ENCODE measurements around the gene ARHGAP8.
"Not testable (repeated sequence)": the region's sequence is repeated elsewhere in the genome, so short reads cannot be mapped to it uniquely, and the experiment has no call there.

ARHGAP8 gene

GRCh38 chr22:44741929-44742328 is 10.4 kb upstream of the ARHGAP8 start:
- FAIRE-seq, result no peak

GRCh38 chr22:44743247-44743646 is 9.1 kb upstream of the ARHGAP8 start:
- no peak for FAIRE-seq

- FAIRE-seq, result no peak
Measured at GRCh38 chr22:44743804-44744211, 8.6 kb upstream of the ARHGAP8 start.

GRCh38 chr22:44745853-44746789 is 6.3 kb upstream of the ARHGAP8 start:
- no peak for FAIRE-seq

DNA sequence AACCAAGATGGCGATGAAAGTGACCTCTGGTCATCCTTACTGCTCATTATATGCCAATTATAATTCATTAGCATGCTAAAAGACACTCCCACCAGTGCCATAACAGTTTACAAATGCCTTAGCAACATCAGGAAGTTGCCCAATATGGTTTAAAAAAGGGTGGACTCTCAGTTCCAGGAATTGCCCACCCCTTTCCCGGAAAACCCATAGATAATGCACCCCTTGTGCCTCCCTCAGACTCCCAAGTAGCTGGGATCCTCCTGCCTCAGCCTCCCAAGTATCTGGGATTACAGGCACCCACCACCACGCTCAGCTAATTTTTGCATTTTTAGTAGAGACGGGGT is 4.6 kb upstream of the ARHGAP8 start:
- FAIRE-seq, result not testable (repeated sequence)

DNA sequence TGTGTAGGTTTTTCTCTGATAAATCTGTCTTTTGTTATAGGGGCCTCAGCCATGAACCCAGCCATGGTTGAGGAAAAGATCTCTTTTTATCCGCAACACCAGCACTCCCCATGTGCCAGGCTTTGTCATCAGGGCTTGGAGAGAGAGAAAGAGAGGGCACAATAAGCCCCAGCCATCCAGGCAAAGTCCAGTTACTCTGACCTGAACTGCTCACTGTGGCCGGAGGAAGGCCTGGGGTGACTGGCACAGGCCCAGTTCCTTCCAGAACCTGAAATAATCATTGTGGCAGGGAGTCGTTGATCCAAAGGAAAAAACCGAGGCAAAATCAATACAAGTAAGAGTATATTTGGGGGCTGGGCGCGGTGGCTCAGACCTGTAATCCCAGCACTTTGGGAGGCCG is 3.9 kb upstream of the ARHGAP8 start:
- FAIRE-seq, result no peak

GRCh38 chr22:44750481-44750880 is 1.9 kb upstream of the ARHGAP8 start:
- FAIRE-seq, result no peak

DNA sequence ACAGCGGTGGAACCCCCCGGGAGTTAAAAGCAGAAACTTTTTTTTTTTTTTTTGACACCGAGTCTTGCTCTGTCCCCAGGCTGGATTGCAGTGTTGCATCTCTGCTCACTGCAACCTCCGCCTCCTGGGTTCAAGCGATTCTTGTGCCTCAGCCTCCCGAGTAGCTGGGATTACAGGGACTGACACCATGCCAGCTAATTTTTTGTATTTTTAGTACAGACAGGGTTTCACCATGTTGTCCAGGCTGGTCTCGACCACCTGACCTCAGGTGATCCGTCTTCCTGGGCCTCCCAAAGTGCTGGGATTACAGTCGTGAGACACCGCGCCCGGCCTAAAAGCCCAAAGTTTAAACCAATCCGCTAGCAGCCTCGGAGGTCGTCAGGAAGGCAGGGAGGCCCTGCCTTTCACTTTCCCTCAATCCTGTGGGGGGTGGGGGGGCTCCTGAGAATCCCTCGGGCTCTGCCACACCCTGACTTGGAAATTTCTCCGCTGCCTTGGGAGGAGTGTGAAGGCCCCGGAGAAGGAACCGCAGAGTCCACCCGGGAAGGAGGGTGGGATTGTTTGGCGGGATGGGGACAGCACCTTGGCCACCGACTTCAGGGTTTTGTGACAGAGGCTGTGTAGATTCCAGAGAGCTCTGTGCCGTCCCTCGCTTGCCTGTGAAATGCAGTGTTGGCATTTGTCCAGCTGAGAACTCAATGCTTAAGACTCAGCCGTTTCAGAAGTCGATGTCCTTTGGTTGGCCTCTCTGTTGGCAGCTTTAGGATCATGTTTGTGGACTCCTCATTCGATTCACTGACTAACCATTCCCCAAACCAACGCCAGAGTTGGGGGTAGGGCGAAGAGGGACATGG is 1.0 kb downstream of the ARHGAP8 start:
- FAIRE-seq, result no peak

- no peak for FAIRE-seq
Measured at GRCh38 chr22:44754998-44755397, 2.6 kb downstream of the ARHGAP8 start.

- no peak for FAIRE-seq
Measured at GRCh38 chr22:44755417-44755816, 3.0 kb downstream of the ARHGAP8 start.

GRCh38 chr22:44755956-44756361 is 3.6 kb downstream of the ARHGAP8 start:
- FAIRE-seq, result no peak

- no peak for FAIRE-seq
Measured at GRCh38 chr22:44758344-44758973, 6.1 kb downstream of the ARHGAP8 start.

DNA sequence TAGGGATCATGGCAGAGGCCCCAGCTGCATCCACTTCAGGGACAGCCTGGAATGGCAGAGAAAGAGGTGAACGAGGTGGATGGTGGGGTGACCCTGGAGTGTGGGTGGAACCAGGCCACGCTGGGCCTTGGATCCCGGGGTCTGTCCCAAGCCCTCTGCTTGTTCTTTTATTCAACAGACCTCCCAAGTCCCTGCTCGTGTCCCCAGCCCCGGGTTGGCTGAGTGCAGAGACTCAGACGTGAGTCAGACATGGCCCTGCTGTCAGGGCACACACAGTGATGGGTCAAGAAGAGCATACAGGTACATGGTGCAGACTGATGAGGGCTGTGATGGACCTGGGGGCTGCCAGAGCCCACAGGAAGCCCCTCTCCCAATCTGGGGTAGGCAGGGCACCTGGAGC is 6.6 kb downstream of the ARHGAP8 start:
- no peak for FAIRE-seq

DNA sequence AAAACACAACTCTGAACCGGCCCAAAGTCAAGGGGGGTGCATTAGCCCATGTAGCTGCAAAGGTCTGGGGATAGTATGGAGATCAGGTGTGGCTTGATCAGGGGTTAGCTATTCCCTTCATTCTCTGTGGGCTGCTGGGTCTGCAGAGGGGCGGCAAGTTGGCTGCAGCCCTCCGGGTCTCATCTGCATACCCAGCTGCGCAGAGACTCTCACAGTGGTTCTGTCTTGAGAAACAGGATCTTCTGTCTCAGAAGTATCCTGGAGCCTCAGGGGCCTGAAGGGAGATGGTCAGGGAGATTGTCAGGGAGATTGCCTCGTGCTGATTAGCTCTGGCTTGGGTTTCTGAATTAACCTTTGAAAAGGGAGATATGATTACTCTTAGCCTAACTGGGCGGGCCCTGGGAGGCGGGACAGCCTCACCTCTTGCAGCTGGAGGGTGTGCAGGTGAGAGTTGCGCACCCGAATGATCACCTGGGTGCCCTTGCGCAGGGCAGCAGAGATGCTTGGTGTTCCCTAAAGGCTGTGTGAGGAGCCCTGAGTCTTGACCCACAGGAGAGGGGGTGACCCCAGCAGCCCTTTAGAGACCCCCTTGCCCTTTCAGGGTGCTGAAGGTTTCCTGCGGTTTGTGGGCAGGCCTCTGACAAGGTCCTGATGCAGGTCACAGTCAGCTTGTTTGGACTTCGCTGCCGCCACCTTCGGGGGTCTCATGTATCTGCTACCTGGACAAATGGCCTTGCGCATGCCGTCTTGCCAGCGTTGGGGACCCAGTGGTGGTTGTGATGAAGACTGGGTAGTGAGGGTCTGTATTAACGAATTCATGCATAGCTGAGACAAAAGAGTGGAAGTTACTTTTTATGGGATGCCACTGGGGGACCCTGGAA is 7.3 kb downstream of the ARHGAP8 start:
- FAIRE-seq, result no peak

- FAIRE-seq, result no peak
Measured at GRCh38 chr22:44760476-44760875, 8.1 kb downstream of the ARHGAP8 start.

DNA sequence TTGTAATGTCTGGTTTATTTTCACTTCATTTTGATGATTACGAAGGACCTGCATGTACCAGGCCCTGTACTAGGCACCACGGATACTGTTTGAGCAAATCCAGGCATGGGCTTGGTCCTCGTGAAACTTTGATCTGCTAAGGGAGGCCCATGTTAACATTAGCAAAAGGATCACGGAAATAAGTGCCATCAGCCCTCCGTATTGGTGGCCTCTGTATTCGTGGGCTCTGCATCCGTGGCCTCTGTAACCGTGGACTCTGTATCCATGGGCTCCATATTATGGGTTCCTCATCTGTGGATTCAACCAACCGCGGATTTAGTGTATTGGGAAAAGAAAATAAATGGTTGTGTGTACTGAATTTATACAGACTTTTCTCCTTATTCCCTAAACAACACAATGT is 8.7 kb downstream of the ARHGAP8 start:
- no peak for FAIRE-seq

DNA sequence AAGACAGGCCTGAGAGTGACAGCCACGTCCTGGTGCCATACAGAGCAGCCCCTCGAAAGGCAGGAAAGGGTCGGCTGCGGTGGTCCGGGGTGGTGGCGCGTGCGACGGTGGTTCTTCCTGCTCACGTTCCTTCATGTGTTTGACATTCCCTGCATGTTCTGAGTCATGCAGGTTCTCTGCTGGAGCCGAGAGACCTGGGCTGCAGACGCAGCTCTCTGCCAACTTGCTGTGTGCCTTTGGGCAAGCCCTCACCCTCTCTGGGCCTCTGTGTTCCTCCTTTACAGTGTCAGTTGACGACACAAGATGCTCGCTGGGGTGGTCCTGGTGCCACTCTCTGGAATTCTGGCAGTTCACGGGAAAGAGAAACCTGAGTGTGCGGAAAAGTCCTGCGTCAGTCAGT is 12.0 kb downstream of the ARHGAP8 start:
- FAIRE-seq, result no peak

DNA sequence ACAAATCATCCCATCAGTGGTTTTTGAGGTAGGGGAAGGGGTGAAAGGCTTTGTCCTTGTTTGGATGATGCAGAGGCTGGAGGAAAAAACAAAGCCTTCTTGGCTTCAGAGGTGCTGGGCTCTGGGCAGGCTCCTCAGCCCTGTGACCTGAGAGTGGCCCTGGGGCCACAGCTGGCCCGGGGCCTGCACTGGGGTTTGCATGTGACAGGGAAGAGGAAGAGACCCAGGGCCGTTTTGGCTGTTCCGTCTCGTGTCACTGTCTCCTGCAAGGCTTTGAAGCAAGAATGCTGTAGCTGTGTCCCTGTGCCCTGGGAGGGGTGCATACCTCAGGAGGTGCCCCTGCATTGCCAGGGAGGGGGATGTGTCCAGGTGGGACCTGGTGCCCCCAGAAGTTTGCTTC is 12.6 kb downstream of the ARHGAP8 start:
- no peak for FAIRE-seq

- no peak for FAIRE-seq
Measured at GRCh38 chr22:44765571-44766285, 13.4 kb downstream of the ARHGAP8 start.

GRCh38 chr22:44773082-44773481 is 20.7 kb downstream of the ARHGAP8 start:
- no peak for FAIRE-seq

- FAIRE-seq, result no peak
Measured at GRCh38 chr22:44775862-44776261, 23.5 kb downstream of the ARHGAP8 start.
